Trophoblast cell (in vitro differentiated cells and primary cell): ENCODE data around the gene NUTM1. TPM values are rescaled to one million over a fixed set of nuclear protein-coding genes. Genes with fewer than 3 reads are reported as not detected.

ENCODE experiments used
- DNase-seq, 2 donors: peaks; one replicate each; pipeline ENCODE4 v3.0.0-alpha.2; 2016
- H2AFZ ChIP-seq: 2 replicates; pipeline ENCODE4 v1.6.1; 2013; ENCODE audit warnings: low read length, moderate library complexity, mild to moderate bottlenecking; ENCODE audit not compliant: insufficient read depth, poor library complexity
- H2AK5ac ChIP-seq: 2 replicates; pipeline ENCODE4 v1.6.1; 2013; ENCODE audit warnings: mild to moderate bottlenecking, low read length
- H2BK120ac ChIP-seq: 2 replicates; pipeline ENCODE4 v1.6.1; 2013; ENCODE audit warnings: low read length, mild to moderate bottlenecking, moderate library complexity; ENCODE audit not compliant: insufficient read depth, poor library complexity
- H2BK12ac ChIP-seq: 2 replicates; pipeline ENCODE4 v1.6.1; 2013; ENCODE audit warnings: mild to moderate bottlenecking, low read length, moderate library complexity
- H2BK5ac ChIP-seq: 2 replicates; pipeline ENCODE4 v1.6.1; 2013; ENCODE audit warnings: low read length, low read depth, moderate library complexity, mild to moderate bottlenecking; ENCODE audit not compliant: poor library complexity
- H3K14ac ChIP-seq: 2 replicates; pipeline ENCODE4 v1.6.1; 2013; ENCODE audit warnings: mild to moderate bottlenecking, low read length
- H3K18ac ChIP-seq: 2 replicates; pipeline ENCODE4 v1.6.1; 2013; ENCODE audit warnings: mild to moderate bottlenecking, low read length
- H3K23ac ChIP-seq: 2 replicates; pipeline ENCODE4 v1.6.1; 2013; ENCODE audit warnings: low read length
- H3K27ac ChIP-seq: 2 replicates; pipeline ENCODE4 v1.5.1; 2013; ENCODE audit warnings: low read depth, mild to moderate bottlenecking, inconsistent platforms, low read length, moderate library complexity
- H3K27me3 ChIP-seq: 2 replicates; pipeline ENCODE4 v1.6.1; 2013; ENCODE audit warnings: inconsistent platforms, mild to moderate bottlenecking, low read length, moderate library complexity; ENCODE audit not compliant: insufficient read depth
- H3K36me3 ChIP-seq, 2 experiments: 1 replicate in 1 of 2; 2 replicates in 1 of 2; pipeline ENCODE4 v1.6.1; 2013; ENCODE audit warnings: low read length in 2 of 2, mild to moderate bottlenecking in 2 of 2, moderate library complexity in 1 of 2; ENCODE audit not compliant: insufficient read depth in 2 of 2, control insufficient read depth in 1 of 2
- H3K4ac ChIP-seq: 2 replicates; pipeline ENCODE4 v1.6.1; 2013; ENCODE audit warnings: low read depth, mild to moderate bottlenecking, low read length, moderate library complexity
- H3K4me1 ChIP-seq, 2 experiments: 1 replicate in 1 of 2; 2 replicates in 1 of 2; pipeline ENCODE4 v1.6.1; 2013; ENCODE audit warnings: low read length in 2 of 2, mild to moderate bottlenecking in 2 of 2, moderate library complexity in 1 of 2; ENCODE audit not compliant: insufficient read depth in 2 of 2, control insufficient read depth in 1 of 2
- H3K4me2 ChIP-seq: 2 replicates; pipeline ENCODE4 v1.6.1; 2013; ENCODE audit warnings: inconsistent platforms, mild to moderate bottlenecking, low read length, moderate library complexity
- H3K4me3 ChIP-seq: 2 replicates; pipeline ENCODE4 v1.5.1; 2013; ENCODE audit warnings: mild to moderate bottlenecking, low read depth, low read length, inconsistent platforms
- H3K79me1 ChIP-seq: one replicate; pipeline ENCODE4 v1.6.1; 2013; ENCODE audit warnings: low read length
- H3K79me2 ChIP-seq: 2 replicates; pipeline ENCODE4 v1.6.1; 2013; ENCODE audit warnings: low read length, mild to moderate bottlenecking; ENCODE audit not compliant: control insufficient read depth, insufficient read depth, poor library complexity
- H3K9ac ChIP-seq: 2 replicates; pipeline ENCODE4 v1.6.1; 2013; ENCODE audit warnings: mild to moderate bottlenecking, low read length
- H3K9me3 ChIP-seq: 2 replicates; pipeline ENCODE4 v1.6.1; 2013; ENCODE audit warnings: low read depth, mild to moderate bottlenecking, control low read depth, inconsistent platforms, low read length; ENCODE audit not compliant: insufficient read depth
- H4K12ac ChIP-seq: 2 replicates; pipeline ENCODE4 v1.6.1; 2013; ENCODE audit warnings: low read depth, mild to moderate bottlenecking, low read length, moderate library complexity
- H4K8ac ChIP-seq: 2 replicates; pipeline ENCODE4 v1.6.1; 2013; ENCODE audit warnings: low read depth, mild to moderate bottlenecking, low read length, moderate library complexity
- H4K91ac ChIP-seq: one replicate; pipeline ENCODE4 v1.6.1; 2013; ENCODE audit warnings: low read depth, mild to moderate bottlenecking, low read length, moderate library complexity
- WGBS: extraction: QIAGEN DNeasy Blood & Tissue Kit; methylation state at CpG from one replicate; pipeline ENCODE4 v1.1.7; 2013; ENCODE audit warnings: missing lambda C conversion rate; ENCODE audit not compliant: insufficient read length, insufficient coverage; ENCODE audit errors: extremely low coverage; 5-methylcytosine and 5-hydroxymethylcytosine counted together
- polyA plus RNA-seq: library from polyadenylated mRNA; stranded (reverse); fragments of 200-250 nt; gene quantifications from 2 replicates; pipeline ENCODE4 v1.2.3, GENCODE V29; 2013

NUTM1 gene, protein sequence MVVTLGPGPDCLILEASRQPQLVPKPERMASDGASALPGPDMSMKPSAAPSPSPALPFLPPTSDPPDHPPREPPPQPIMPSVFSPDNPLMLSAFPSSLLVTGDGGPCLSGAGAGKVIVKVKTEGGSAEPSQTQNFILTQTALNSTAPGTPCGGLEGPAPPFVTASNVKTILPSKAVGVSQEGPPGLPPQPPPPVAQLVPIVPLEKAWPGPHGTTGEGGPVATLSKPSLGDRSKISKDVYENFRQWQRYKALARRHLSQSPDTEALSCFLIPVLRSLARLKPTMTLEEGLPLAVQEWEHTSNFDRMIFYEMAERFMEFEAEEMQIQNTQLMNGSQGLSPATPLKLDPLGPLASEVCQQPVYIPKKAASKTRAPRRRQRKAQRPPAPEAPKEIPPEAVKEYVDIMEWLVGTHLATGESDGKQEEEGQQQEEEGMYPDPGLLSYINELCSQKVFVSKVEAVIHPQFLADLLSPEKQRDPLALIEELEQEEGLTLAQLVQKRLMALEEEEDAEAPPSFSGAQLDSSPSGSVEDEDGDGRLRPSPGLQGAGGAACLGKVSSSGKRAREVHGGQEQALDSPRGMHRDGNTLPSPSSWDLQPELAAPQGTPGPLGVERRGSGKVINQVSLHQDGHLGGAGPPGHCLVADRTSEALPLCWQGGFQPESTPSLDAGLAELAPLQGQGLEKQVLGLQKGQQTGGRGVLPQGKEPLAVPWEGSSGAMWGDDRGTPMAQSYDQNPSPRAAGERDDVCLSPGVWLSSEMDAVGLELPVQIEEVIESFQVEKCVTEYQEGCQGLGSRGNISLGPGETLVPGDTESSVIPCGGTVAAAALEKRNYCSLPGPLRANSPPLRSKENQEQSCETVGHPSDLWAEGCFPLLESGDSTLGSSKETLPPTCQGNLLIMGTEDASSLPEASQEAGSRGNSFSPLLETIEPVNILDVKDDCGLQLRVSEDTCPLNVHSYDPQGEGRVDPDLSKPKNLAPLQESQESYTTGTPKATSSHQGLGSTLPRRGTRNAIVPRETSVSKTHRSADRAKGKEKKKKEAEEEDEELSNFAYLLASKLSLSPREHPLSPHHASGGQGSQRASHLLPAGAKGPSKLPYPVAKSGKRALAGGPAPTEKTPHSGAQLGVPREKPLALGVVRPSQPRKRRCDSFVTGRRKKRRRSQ
- 0.01 TPM in 1 of 2 replicates, not detected in the other for polyA plus RNA-seq

- peak within 1 kb of the TSS; percentile 10 for H2BK5ac ChIP-seq
- no peak within 1 kb of the TSS for H3K23ac ChIP-seq
- WGBS: no CpG with 5 or more reads among the region's 38 CpGs
- peaks cover 5% of the 10 kb centered on the region for H3K79me1 ChIP-seq
- peaks cover 7 to 8% of the 10 kb centered on the region in 2 experiments for H3K36me3 ChIP-seq
- H3K4me2 ChIP-seq: peak within 1 kb of the TSS; percentile 35
- peak within 1 kb of the TSS; percentile 74 for H3K4me3 ChIP-seq
- peaks cover 9% of the 10 kb centered on the region for H3K79me2 ChIP-seq
- H3K9ac ChIP-seq: peak within 1 kb of the TSS; percentile 19
- peaks cover 4% of the 10 kb centered on the region in 2 experiments for H3K4me1 ChIP-seq
- peak within 1 kb of the TSS; percentile 25 for H3K14ac ChIP-seq
- peak within 1 kb of the TSS; percentile 21 for H3K18ac ChIP-seq
- peak within 1 kb of the TSS; percentile 21 for H4K91ac ChIP-seq
- H2AFZ ChIP-seq: peak within 1 kb of the TSS; percentile 7
- peak within 1 kb of the TSS; percentile 78 for H3K4ac ChIP-seq
- peak within 1 kb of the TSS; percentile 12 for H2BK120ac ChIP-seq
- H3K27ac ChIP-seq: peak within 1 kb of the TSS; percentile 46
- peak; percentile 91 to 94 for DNase-seq
- H2BK12ac ChIP-seq: no peak within 1 kb of the TSS
- H4K8ac ChIP-seq: peak within 1 kb of the TSS; percentile 67
- no peaks in the 10 kb centered on the region for H3K9me3 ChIP-seq
- H2AK5ac ChIP-seq: no peak within 1 kb of the TSS
- no peaks in the 10 kb centered on the region for H3K27me3 ChIP-seq
- peak within 1 kb of the TSS; percentile 31 for H4K12ac ChIP-seq
Measured at GRCh38 chr15:34342737-34343575, at the start of gene NUTM1, which contains the start of gene NOP10. Gene NUTM1, plus strand, starts transcription at chr15:34343315. Its CDS starts 382 bp downstream, at chr15:34343697. Gene NOP10, minus strand, starts transcription at chr15:34343136. Its CDS starts 63 bp downstream, at chr15:34343073.

- H4K8ac ChIP-seq: no peak overlapping the region
- H2AFZ ChIP-seq: no peak overlapping the region
- no peaks in the 10 kb centered on the region for H3K36me3 ChIP-seq
- H2BK12ac ChIP-seq: no peak overlapping the region
- no peak overlapping the region for H4K12ac ChIP-seq
- no peaks in the 10 kb centered on the region for H3K79me2 ChIP-seq
- no peak for DNase-seq
- H2BK120ac ChIP-seq: no peak overlapping the region
- no peak overlapping the region for H3K27ac ChIP-seq
- H3K4me1 ChIP-seq: no peaks in the 10 kb centered on the region
- H4K91ac ChIP-seq: no peak overlapping the region
- no peak overlapping the region for H3K18ac ChIP-seq
- no peaks in the 10 kb centered on the region for H3K9me3 ChIP-seq
- H3K4ac ChIP-seq: no peak overlapping the region
- H3K27me3 ChIP-seq: no peaks in the 10 kb centered on the region
- no CpG with 5 or more reads among the region's 1 CpG for WGBS
- H2AK5ac ChIP-seq: no peak overlapping the region
- H2BK5ac ChIP-seq: no peak overlapping the region
- H3K9ac ChIP-seq: no peak overlapping the region
- H3K23ac ChIP-seq: no peak overlapping the region
- H3K4me3 ChIP-seq: no peak overlapping the region
- no peak overlapping the region for H3K14ac ChIP-seq
- no peak overlapping the region for H3K4me2 ChIP-seq
- H3K79me1 ChIP-seq: no peaks in the 10 kb centered on the region
Measured at GRCh38 chr15:34297059-34297458, 46.1 kb upstream of the NUTM1 start.

DNA sequence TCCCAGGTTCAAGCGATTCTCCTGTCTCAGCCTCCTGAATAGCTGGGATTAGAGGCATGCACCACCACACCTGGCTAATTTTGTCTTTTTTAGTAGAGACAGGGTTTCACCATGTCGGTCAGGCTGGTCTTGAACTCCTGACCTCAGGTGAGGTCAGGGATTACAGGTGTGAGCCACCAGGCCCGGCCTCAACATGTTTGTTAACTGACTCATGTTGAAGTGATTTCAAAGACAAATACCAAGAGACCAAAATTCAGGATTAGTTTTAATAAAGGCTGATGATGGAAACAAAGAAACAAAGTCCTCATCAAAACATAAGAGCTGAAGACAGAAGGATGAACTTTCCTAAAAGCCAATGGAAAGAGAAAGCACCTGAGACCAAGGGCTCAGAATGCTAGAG lies 42.1 kb upstream of the NUTM1 start:
- Histone ChIP-seq H3K23ac (no peak overlapping the region), H3K4me1 (no peaks in the 10 kb centered on the region), H4K12ac (no peak overlapping the region), H4K91ac (no peak overlapping the region), H3K36me3 (no peaks in the 10 kb centered on the region), H3K9ac (no peak overlapping the region), H3K4ac (no peak overlapping the region), H3K4me3 (no peak overlapping the region), H2BK120ac (no peak overlapping the region), H2AFZ (no peak overlapping the region), H4K8ac (no peak overlapping the region), H3K27ac (no peak overlapping the region), H3K27me3 (no peaks in the 10 kb centered on the region), H2AK5ac (no peak overlapping the region), H3K79me1 (no peaks in the 10 kb centered on the region), H3K79me2 (no peaks in the 10 kb centered on the region), H3K14ac (no peak overlapping the region), H2BK12ac (no peak overlapping the region), H3K4me2 (no peak overlapping the region), H2BK5ac (no peak overlapping the region), H3K9me3 (no peaks in the 10 kb centered on the region), H3K18ac (no peak overlapping the region)
- peak in 1 of 2 donors; percentile 6 for DNase-seq
- no CpG with 5 or more reads among the region's 3 CpGs for WGBS
